GM10248 (cell line): ENCODE measurements around the gene DISP3.

Experiments
- CTCF ChIA-PET: fragments of 300-600 bp; sonication (Branson Sonifier 250); formaldehyde crosslinking; extraction: SDS; loops from one replicate; lab custom pipeline; 2021; ENCODE audit warnings: antibody characterized with exemption; lab: Yijun Ruan, JAX
- POLR2A ChIA-PET: fragments of 350-650 bp; sonication (Branson Sonifier 250); formaldehyde crosslinking; extraction: SDS; loops from one replicate; lab custom pipeline; 2020; ENCODE audit warnings: antibody characterized with exemption; lab: Yijun Ruan, JAX
- DNase-seq: peaks from one replicate; pipeline ENCODE4 v3.0.0; 2012; ENCODE audit errors: extremely low spot score
- CTCF ChIP-seq: IDR thresholded peaks from 2 replicates; pipeline ENCODE4 v1.5.1; 2012; ENCODE audit warnings: mild to moderate bottlenecking, low read depth; ENCODE audit errors: extremely low read depth, missing control alignments, control extremely low read depth

DISP3 gene

DNA sequence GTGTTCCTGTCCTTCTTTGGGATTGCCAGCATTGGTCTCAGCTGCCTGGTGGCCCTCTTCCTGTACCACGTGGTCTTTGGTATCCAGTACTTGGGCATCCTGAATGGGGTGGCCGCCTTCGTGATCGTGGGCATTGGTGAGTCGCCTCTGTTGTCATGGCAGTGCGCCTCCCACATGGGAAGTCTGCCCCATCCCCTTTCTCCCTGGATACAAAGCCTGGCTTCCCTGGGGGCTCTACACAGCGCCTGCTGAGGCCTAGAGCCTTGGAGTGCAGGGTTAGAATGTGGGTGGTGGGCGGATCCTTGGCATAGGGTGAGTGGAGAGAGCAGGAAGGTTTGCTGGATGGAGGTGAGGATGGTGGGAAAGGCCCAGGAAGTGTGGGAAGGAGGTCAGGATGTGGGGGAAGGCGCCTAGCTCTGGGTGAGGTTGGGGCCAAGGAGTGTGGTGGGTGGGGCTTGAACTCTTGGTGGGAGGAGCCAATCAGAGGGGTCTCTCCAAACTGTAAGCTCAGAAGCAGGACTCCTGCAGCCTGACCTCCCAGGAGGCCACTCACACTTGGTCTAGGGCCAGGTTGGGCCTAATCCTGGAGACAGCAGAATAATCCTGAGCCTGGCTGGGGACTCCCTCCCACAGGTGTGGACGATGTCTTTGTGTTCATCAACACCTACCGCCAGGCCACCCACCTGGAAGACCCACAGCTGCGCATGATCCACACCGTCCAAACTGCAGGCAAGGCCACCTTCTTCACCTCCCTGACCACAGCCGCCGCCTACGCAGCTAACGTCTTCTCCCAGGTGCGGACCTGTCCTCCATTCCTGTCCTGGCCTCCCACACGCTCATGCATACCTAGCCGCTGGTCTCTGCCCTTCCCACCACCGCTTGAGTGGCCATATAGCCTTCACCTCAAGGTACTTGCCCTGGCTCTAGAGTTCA lies 36.7 kb downstream of the DISP3 start:
- TF ChIP-seq CTCF: no peak
- CTCF ChIA-PET: no interaction called here
- POLR2A ChIA-PET: no interaction called here
- DNase-seq: no peak

DNA sequence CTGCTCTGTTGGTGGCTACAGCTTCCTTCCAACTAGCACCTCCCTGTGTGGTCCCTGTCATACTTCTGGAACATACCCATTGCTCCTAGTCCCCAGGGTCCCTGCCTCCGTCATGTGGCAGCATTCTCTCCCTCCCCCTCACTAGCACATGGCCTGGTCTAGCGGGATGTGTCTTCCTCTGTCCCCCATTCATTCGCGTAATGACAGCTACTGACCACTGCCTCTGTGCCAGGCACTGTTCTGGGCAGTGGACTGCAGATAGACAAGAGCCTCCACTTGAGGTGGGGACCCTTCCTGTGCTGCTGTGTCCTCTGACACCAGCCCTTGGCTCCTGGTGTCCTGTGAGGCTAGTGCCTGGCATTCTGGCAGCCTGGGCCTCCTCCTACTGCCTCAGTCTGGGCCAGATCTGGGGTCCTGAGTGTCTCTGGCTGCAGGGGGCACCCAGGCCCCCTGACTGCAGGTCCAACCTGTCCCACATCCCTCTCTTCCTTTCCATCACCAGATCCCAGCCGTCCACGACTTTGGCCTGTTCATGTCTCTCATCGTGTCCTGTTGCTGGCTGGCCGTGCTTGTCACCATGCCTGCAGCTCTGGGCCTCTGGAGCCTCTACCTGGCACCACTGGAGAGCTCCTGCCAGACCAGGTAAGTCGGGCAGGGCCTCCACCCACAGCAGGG lies 38.1 kb downstream of the DISP3 start:
- POLR2A ChIA-PET: no interaction called here
- TF ChIP-seq CTCF: no peak
- no peak for DNase-seq
- CTCF ChIA-PET: no interaction called here

DNA sequence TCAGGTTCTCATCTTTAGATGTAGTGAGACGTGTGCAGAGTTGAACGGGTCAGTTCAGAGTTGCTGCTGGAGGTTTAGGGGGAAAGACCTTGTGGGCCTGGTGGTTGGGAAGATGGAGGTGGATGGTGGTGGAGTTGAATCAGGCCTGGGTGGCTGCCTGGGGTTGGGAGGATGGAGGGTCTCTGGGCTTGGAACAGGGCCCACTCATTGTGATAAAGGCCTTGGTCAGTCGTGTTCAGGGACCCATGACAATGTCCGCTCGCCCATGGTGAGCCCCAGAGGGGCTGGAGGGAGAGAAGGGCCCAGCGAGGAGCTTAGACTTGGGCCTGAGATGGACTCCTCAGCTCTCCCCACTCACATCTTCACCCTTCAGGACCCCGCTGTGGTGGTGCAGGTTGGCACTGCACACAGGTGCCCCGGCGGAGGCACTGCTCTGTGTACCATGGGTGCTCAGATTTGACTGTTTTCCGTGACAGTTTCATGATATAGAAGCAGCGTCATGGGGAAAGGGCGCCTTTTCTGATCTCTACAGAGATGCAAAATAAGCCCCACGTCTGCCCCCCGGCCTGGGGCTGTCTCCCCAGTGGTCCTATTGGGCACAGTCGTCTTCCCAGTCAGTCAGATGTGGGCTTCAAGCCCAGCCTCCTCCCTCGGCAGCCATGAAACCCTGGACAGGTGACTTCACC lies 39.2 kb downstream of the DISP3 start:
- DNase-seq: no peak
- ChIA-PET CTCF (no interaction called here), POLR2A (no interaction called here)
- TF ChIP-seq CTCF: no peak

- no peak for TF ChIP-seq CTCF
- DNase-seq: no peak
- CTCF ChIA-PET: no interaction called here
- POLR2A ChIA-PET: no interaction called here
Observed at GRCh38 chr1:11518791-11519628, 40.1 kb downstream of the DISP3 start.

DNA sequence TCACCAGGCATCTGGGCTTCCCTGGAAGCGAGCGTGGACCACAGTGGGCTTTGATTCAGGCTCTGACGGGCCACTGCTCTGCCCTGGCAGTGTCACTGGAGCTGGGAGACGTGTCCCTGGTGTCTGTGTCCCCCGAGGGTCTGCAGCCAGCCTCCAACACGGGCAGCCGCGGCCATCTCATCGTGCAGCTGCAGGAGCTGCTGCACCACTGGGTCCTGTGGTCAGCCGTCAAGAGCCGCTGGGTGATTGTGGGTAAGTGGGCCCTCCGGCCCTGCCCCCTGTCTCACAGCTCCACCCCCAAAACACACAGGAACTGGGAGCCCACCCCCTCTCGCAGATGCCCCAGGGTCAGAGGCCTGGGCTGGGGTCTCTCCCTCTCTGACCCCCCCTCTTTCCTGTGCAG lies 40.7 kb downstream of the DISP3 start:
- TF ChIP-seq CTCF: no peak
- no peak for DNase-seq

More for the DNA sequence above, 40.7 kb downstream of the DISP3 start:
- ChIA-PET CTCF (no interaction called here), POLR2A (no interaction called here)
